ENCODE results near the gene ERBB4. TPM values are rescaled to one million over a fixed set of nuclear protein-coding genes. Genes with fewer than 3 reads are reported as not detected.

ERBB4 gene
- total RNA-seq, 2 experiments from 2014 or later: not detected

DNA sequence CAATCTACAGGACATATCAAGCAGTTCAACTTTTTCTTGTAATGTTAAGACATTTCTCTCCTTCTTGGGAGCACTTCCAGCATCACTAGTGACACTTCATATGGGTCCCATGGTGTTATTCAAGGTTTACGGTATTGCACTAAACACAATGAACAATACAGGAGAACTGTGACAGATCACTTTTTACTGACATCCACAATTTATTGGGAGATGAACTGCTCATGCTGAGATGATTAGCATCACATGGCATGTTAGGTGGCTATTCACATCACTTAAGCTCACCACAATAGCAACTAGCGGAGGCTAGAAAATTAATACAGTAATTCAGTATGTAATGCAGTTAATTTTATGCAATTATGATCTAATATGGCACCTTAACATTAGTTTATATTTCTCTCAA, 264.4 kb downstream of the ERBB4 start:
- BruUV-seq (replicated peaks): no TSS peak
- no peak overlapping the region for H3K27ac ChIP-seq (ENCODE audit: low read depth, low read length, poor library complexity, severe bottlenecking)

DNA sequence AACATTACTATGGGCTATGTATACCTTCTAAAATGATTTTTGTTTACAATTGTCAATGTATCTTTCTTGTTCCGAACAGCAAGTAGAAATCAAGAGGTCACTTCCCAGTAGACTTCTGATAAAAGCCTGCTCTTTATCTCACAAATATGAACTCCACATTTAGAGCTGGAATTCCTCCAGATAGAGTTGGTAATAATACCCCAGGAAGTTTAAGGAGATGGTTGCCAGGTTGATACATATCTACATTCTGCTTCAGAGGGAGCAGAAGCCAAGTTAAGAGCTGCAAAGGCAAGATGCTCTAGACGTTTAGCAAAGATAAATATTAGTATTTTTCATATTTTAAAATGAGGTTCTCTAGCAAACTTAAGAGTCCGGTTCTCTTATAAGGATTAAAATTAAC, 267.0 kb downstream of the ERBB4 start:
- no peak for DNase-seq (ENCODE audit: low spot score)
- Histone ChIP-seq H3K27ac (ENCODE audit: low read depth, low read length, poor library complexity, severe bottlenecking) (no peak overlapping the region), H3K9me2 (ENCODE audit: insufficient read depth, low read length) (no peaks in the 10 kb centered on the region), H2AFZ (ENCODE audit: low read length) (no peak overlapping the region), H3K79me2 (ENCODE audit: insufficient read depth, low read depth, low read length) (no peaks in the 10 kb centered on the region), H3K4me3 (ENCODE audit: low read depth, low read length, poor library complexity, severe bottlenecking) (no peak overlapping the region), H3K4me1 (ENCODE audit: insufficient read depth, low read length, poor library complexity, severe bottlenecking) (no peaks in the 10 kb centered on the region), H4K20me1 (ENCODE audit: insufficient read depth, low read length) (no peaks in the 10 kb centered on the region), H3K36me3 (ENCODE audit: insufficient read depth, low read length) (no peaks in the 10 kb centered on the region), H3K9me3 (ENCODE audit: low read length) (no peaks in the 10 kb centered on the region), H3K4me2 (ENCODE audit: low read length) (no peak overlapping the region)
- intact Hi-C loops (cut with micrococcal nuclease; ENCODE audit: unreplicated experiment): no loop called here
- no TSS peak for BruUV-seq (replicated peaks)
- ChIA-PET POLR2A (interaction anchor here (0.6 kb wide), 1 partner anchor 71 kb away, joined by 3 read pairs; no protein-coding TSS in a partner anchor), CTCF (ENCODE audit: unreplicated experiment) (no interaction called here)
- TF ChIP-seq, protein P1, sequence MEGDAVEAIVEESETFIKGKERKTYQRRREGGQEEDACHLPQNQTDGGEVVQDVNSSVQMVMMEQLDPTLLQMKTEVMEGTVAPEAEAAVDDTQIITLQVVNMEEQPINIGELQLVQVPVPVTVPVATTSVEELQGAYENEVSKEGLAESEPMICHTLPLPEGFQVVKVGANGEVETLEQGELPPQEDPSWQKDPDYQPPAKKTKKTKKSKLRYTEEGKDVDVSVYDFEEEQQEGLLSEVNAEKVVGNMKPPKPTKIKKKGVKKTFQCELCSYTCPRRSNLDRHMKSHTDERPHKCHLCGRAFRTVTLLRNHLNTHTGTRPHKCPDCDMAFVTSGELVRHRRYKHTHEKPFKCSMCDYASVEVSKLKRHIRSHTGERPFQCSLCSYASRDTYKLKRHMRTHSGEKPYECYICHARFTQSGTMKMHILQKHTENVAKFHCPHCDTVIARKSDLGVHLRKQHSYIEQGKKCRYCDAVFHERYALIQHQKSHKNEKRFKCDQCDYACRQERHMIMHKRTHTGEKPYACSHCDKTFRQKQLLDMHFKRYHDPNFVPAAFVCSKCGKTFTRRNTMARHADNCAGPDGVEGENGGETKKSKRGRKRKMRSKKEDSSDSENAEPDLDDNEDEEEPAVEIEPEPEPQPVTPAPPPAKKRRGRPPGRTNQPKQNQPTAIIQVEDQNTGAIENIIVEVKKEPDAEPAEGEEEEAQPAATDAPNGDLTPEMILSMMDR (conservative IDR thresholded peaks at IDR 0.05; ENCODE audit: low read length): no peak
- no peak for TF ChIP-seq EZH2phosphoT487 (IDR thresholded peaks at IDR 0.05; ENCODE audit: borderline replicate concordance, low read depth, low read length)

More for the DNA sequence above, 264.4 kb downstream of the ERBB4 start:
- intact Hi-C loops (cut with micrococcal nuclease; ENCODE audit: unreplicated experiment): no loop called here
- no peaks in the 10 kb centered on the region for H3K9me3 ChIP-seq (ENCODE audit: low read length)
- no peaks in the 10 kb centered on the region for H3K79me2 ChIP-seq (ENCODE audit: insufficient read depth, low read depth, low read length)
- H3K9me2 ChIP-seq (ENCODE audit: insufficient read depth, low read length): no peaks in the 10 kb centered on the region
- ChIA-PET POLR2A (interaction anchor here (0.9 kb wide), 1 partner anchor 57 kb away, joined by 3 read pairs; no protein-coding TSS in a partner anchor), CTCF (ENCODE audit: unreplicated experiment) (no interaction called here)
- no peak overlapping the region for H2AFZ ChIP-seq (ENCODE audit: low read length)
- no peaks in the 10 kb centered on the region for H3K4me1 ChIP-seq (ENCODE audit: insufficient read depth, low read length, poor library complexity, severe bottlenecking)
- no peak for DNase-seq (ENCODE audit: low spot score)
- TF ChIP-seq, protein P1 (conservative IDR thresholded peaks at IDR 0.05; ENCODE audit: low read length): no peak
- H3K4me2 ChIP-seq (ENCODE audit: low read length): no peak overlapping the region
- no peak overlapping the region for H3K4me3 ChIP-seq (ENCODE audit: low read depth, low read length, poor library complexity, severe bottlenecking)
- H3K36me3 ChIP-seq (ENCODE audit: insufficient read depth, low read length): no peaks in the 10 kb centered on the region
- H4K20me1 ChIP-seq (ENCODE audit: insufficient read depth, low read length): no peaks in the 10 kb centered on the region

DNA sequence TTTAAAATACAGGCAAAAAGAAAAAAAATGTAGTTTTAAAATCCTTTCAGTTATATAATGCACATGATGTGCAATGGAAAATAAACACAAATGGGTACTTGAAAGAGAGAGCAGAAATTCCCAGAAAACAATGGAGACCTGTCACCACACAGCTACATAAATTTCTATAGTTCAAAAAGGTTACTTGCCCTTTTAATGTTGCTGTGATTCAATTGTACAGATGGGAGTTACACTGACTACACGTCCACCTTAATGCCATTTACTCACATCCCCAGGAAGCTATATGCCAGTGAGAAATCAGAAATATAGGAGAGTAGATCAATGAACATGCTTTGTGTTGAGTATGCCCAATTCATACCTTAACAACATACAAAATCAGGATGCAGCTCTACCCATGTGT, 269.6 kb downstream of the ERBB4 start:
- Histone ChIP-seq H3K4me1 (ENCODE audit: insufficient read depth, low read length, poor library complexity, severe bottlenecking) (no peaks in the 10 kb centered on the region), H3K36me3 (ENCODE audit: insufficient read depth, low read length) (no peaks in the 10 kb centered on the region), H2AFZ (ENCODE audit: low read length) (no peak overlapping the region), H3K79me2 (ENCODE audit: insufficient read depth, low read depth, low read length) (no peaks in the 10 kb centered on the region), H3K9me2 (ENCODE audit: insufficient read depth, low read length) (no peaks in the 10 kb centered on the region), H3K4me3 (ENCODE audit: low read depth, low read length, poor library complexity, severe bottlenecking) (no peak overlapping the region), H3K9me3 (ENCODE audit: low read length) (no peaks in the 10 kb centered on the region), H4K20me1 (ENCODE audit: insufficient read depth, low read length) (no peaks in the 10 kb centered on the region), H3K27ac (ENCODE audit: low read depth, low read length, poor library complexity, severe bottlenecking) (no peak overlapping the region), H3K4me2 (ENCODE audit: low read length) (no peak overlapping the region)
- DNase-seq (ENCODE audit: low spot score): no peak
- BruUV-seq (replicated peaks): no TSS peak
- ChIA-PET POLR2A (no interaction called here), CTCF (ENCODE audit: unreplicated experiment) (interaction anchor here (0.5 kb wide), 1 partner anchor 124 kb away, joined by 3 read pairs; no protein-coding TSS in a partner anchor)
- intact Hi-C loops (cut with micrococcal nuclease; ENCODE audit: unreplicated experiment): no loop called here
- TF ChIP-seq EZH2phosphoT487 (IDR thresholded peaks at IDR 0.05; ENCODE audit: borderline replicate concordance, low read depth, low read length): no peak
- TF ChIP-seq, protein P1 (conservative IDR thresholded peaks at IDR 0.05; ENCODE audit: low read length): no peak
